ENCODE data around the gene NSMCE1.

DNA sequence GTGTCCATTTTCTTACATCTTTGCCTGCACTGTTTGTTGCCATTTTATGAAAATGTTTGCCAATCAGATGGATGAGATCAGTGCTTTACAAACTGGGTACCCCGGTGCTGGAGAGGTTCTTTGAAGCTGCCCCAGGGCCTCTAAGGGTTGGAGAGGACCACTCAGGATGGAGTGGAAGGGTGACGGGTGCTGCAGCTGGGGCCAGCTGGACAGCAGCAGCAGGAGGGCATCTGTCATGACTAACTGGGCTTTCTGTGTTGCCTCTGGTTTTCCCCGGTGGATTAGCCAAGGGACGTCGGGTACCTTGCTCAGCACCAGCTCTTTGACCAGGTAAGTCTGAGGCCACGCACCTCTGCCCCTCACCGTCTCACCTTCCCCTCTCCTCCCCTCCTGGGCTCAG is 52.9 kb downstream of the NSMCE1 start:
- TF ChIP-seq, protein P1, sequence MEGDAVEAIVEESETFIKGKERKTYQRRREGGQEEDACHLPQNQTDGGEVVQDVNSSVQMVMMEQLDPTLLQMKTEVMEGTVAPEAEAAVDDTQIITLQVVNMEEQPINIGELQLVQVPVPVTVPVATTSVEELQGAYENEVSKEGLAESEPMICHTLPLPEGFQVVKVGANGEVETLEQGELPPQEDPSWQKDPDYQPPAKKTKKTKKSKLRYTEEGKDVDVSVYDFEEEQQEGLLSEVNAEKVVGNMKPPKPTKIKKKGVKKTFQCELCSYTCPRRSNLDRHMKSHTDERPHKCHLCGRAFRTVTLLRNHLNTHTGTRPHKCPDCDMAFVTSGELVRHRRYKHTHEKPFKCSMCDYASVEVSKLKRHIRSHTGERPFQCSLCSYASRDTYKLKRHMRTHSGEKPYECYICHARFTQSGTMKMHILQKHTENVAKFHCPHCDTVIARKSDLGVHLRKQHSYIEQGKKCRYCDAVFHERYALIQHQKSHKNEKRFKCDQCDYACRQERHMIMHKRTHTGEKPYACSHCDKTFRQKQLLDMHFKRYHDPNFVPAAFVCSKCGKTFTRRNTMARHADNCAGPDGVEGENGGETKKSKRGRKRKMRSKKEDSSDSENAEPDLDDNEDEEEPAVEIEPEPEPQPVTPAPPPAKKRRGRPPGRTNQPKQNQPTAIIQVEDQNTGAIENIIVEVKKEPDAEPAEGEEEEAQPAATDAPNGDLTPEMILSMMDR (IDR thresholded peaks at IDR 0.05), result no peak
- no peak for TF ChIP-seq POLR2AphosphoS5 (IDR thresholded peaks at IDR 0.05)
- no peak for TF ChIP-seq EP300 (IDR thresholded peaks at IDR 0.05)
- TF ChIP-seq POLR2A (IDR thresholded peaks at IDR 0.05), result no peak
